Left cardiac atrium (tissue), 4 donors: ENCODE data around the gene KCNH6. TPM values are rescaled to one million over a fixed set of nuclear protein-coding genes. Genes with fewer than 3 reads are reported as not detected.
A peak's percentile ranks its signal among the peaks of the same experiment; 100 is the strongest.

Experiments
- ATAC-seq, 2 donors: fragments of 200-7000 bp; cut with Tn5 transposase; one replicate each; pipeline ENCODE4 v1.9.1; 2020; ENCODE audit warnings: mild to moderate bottlenecking in 2 of 2, moderate library complexity in 2 of 2
- DNase-seq: peaks from one replicate; pipeline ENCODE4 v3.0.0-alpha.2; 2020
- intact Hi-C, 2 donors: fragments of 100-400 bp; cut with DNase I; formaldehyde crosslinking; loops; one replicate each; pipeline versions ENCODE4 v1.14.1 to v1.15.1; 2022 to 2023
- long read RNA-seq: library from polyadenylated mRNA; unstranded; transcript quantifications from one replicate; pipeline ENCODE4 v2.0.0, GENCODE V29; 2021
- total RNA-seq, 2 donors: library from RNA; stranded (reverse); fragmentation: NEBNext Ultra II Directional; extraction: Animal tissue kit (Norgen Biotek cat#: 25700); gene quantifications; one replicate each; pipeline ENCODE4 v1.2.1, GENCODE V29; 2021
- donor health status: DM: no; HTN: yes; CAD: no.
- donor health status: DM: no; HTN: yes; CAD: no; lungs with severe emphysema.
- donor health status: DM: yes; HTN: yes; CAD: no.
- donor health status: Dilated cardiomyopathy.

KCNH6 gene, protein sequence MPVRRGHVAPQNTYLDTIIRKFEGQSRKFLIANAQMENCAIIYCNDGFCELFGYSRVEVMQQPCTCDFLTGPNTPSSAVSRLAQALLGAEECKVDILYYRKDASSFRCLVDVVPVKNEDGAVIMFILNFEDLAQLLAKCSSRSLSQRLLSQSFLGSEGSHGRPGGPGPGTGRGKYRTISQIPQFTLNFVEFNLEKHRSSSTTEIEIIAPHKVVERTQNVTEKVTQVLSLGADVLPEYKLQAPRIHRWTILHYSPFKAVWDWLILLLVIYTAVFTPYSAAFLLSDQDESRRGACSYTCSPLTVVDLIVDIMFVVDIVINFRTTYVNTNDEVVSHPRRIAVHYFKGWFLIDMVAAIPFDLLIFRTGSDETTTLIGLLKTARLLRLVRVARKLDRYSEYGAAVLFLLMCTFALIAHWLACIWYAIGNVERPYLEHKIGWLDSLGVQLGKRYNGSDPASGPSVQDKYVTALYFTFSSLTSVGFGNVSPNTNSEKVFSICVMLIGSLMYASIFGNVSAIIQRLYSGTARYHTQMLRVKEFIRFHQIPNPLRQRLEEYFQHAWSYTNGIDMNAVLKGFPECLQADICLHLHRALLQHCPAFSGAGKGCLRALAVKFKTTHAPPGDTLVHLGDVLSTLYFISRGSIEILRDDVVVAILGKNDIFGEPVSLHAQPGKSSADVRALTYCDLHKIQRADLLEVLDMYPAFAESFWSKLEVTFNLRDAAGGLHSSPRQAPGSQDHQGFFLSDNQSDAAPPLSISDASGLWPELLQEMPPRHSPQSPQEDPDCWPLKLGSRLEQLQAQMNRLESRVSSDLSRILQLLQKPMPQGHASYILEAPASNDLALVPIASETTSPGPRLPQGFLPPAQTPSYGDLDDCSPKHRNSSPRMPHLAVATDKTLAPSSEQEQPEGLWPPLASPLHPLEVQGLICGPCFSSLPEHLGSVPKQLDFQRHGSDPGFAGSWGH
- total RNA-seq, result not detected
- long read RNA-seq, result 0 reads

DNA sequence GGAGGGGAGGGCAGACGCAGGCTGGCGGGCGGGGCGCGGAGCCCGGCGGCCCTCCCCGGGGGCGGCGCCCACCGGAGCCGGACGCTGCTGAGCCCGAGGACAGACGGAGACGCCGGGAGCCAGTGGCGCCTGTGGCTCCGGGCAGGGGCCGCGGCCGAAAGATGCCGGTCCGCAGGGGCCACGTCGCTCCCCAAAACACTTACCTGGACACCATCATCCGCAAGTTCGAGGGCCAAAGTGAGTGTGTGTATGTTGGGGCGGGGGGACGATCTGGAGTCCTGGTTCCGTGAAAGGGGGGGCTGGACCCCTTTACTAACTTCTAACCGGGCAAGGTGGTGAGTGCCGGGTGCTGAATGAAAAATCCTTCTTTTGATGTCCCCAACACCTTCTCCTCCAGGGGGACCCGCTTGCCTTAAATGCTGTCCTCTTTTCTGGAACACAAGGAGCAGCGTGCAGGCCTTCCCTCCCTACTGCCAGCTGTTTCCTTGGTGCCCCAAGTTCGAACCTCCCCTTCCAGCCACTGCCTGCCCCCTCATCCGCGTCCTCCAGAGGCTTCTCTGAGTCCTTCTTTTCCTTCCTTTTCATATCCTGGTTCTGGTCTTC lies at the start of gene KCNH6:
KCNH6 (plus strand) TSS at position 106 of the 603 bp plus-strand sequence; CDS start at position 162, 56 bp downstream.
- ATAC-seq, result no peak
- intact Hi-C loops, result no loop called here
- DNase-seq, result no peak

DNA sequence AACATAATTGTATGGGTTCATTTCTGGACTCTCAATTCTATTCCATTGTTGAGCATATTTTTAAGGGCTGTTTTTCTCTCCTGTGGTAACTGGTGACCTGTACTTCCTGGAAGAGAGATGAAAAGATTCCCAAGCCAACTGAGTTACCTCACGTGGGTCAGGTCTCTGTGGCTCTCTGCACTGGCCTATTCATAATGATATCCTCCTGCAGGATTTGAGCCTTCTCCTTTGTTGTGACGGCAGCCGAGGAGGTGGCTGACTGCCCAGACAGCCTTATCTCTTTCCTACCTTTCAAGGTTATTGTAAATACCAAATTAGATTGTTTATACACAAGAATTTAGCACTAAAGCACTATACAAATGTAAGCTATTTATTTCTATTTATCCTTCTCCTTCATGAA lies 49.0 kb upstream of the KCNH6 start:
- DNase-seq, result no peak
- intact Hi-C loops, result no loop called here
- peak; percentile 27 to 33 for ATAC-seq

DNA sequence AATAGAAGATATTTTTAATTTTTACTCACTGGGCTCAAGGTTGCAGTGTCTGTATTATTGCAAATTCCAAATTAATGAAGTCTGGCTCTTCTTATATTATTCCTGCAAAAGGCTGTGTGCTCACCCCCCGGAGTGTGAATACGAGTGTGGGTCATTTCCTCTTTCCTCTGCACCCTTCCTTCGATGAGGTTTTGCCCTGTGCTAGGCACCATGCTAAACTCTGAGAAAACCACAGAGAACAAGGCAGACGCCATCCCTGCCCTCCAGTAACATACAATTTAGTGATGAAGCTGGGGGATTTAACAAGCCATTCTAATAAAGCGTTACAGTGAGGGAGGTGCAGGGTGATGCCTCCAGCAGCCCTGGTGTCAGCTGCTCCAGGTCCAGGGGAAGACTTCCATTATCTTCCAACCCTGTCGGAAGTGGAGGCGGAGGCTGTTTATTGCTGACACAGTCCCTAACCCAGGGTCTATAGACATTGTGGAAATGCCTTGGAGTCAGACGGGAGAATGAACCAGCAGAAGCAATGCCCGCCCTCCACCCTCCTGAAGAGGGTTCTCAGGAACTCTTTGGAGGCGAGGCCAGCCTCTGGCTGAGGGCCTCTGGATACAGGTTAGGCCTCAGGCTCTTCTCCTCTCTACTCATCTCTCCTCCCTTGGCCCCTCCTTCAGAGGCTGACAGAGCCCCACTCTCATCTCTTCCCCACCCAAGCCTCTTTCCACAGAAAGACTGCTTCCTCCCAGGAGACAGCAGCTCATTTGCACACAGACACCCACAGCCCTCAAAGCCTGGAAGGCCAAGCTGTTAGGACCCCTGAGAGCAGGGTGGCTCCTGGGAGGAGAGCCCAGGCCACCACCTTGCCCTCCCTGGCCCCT lies 48.3 kb upstream of the KCNH6 start:
- intact Hi-C loops, result loop anchor here in 1 of 2 donors (5.0 kb wide), 1 partner anchor 48 kb away; no protein-coding TSS in a partner anchor
- DNase-seq, result no peak
- ATAC-seq, result no peak

DNA sequence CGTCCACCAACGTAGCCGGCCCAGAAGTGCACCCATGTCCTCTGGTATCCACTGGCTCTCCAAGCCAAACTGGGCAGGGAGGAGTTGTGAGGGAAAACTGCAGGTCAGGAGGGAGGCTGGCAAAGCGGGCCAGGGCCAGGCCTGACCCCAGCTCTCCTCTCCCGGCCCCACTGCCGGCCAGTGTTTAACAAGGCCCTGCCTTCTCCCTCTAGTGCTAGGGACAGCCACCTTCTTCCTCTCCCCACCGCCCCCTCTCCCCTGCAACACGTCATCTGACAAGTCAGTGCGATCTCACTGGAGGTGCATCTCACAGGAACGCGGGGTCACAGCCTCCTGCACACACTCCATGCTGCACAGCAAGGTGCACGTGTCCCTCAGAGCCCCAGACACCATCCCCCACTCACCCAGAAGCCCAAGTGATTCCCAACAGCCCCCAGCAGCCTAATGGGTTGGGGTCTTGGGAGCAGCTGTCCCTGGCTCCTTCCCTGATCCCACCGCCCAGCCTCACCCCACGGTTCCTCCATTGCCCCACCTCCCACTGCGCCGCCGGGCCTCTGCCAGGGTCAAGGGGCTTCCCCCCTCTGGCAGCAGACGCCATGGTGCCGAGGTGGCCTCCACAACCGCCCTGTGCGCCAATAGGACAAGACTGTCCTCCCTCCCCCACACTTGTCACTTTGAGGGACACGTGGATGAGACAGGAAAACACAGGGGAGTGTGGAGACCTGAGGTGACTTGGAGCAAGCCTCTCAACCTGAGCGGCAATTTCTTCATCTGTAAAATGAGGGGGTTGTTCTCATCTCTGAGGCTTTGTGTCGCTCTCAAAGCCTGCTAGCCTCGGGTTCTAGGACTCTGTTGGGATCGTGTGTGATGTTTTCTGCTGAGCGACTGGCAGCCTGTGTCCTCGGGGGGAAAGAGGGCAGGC lies 47.4 kb upstream of the KCNH6 start:
- no peak for ATAC-seq
- DNase-seq, result no peak
- intact Hi-C loops, result loop anchor here in 1 of 2 donors (5.0 kb wide), 1 partner anchor 48 kb away; no protein-coding TSS in a partner anchor

DNA sequence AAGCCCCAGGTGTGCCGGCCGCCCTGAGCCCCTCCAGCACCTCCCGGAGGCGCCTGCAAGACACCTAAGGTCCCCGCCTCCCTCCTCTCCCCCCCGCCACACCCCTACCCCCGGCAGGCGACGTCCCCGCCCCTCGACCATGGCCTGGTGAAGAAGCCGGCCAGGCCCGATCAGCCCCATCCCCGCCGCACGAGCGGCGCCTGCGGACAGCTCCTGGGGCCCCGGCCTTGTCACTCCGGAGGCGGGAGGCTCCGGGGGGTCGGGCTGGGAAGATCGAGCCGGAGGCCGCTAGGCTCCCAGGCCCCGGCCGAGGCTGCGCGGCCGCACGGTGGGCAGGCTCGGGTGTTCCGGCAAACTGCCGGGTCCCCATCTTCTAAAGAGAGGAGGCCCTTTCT lies 46.7 kb upstream of the KCNH6 start:
- peak; percentile 28 to 34 for ATAC-seq
- intact Hi-C loops, result loop anchor here in 1 of 2 donors (5.0 kb wide), 1 partner anchor 49 kb away; no protein-coding TSS in a partner anchor
- DNase-seq, result no peak

DNA sequence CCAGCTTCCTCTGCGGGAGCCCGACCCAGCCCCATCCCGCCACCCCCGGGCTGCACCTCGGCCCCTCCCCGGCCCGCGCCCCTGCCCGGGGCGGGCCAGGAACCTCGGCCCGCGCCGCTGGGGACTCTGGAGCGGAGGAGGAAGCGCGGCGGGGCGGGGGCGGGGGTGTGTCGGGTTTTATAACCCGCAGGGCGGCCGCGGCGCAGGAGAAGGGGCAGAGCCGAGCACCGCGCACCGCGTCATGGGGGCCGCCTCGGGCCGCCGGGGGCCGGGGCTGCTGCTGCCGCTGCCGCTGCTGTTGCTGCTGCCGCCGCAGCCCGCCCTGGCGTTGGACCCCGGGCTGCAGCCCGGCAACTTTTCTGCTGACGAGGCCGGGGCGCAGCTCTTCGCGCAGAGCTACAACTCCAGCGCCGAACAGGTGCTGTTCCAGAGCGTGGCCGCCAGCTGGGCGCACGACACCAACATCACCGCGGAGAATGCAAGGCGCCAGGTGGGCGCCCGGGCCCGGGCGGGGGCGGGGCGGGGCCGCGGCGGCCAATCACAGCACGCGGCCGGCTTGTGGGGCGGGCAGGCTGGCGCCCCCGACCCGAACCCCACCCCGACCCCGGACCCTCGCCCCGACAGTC lies 46.2 kb upstream of the KCNH6 start, which contains the start of gene ACE:
ACE (plus strand) TSS at position 208 of the 626 bp plus-strand sequence; CDS start at position 242, 34 bp downstream.
- ATAC-seq (peak; percentile 27 to 53), DNase-seq (no peak)
- intact Hi-C loops, result loop anchor here in 1 of 2 donors (5.0 kb wide), 1 partner anchor 50 kb away; no protein-coding TSS in a partner anchor

DNA sequence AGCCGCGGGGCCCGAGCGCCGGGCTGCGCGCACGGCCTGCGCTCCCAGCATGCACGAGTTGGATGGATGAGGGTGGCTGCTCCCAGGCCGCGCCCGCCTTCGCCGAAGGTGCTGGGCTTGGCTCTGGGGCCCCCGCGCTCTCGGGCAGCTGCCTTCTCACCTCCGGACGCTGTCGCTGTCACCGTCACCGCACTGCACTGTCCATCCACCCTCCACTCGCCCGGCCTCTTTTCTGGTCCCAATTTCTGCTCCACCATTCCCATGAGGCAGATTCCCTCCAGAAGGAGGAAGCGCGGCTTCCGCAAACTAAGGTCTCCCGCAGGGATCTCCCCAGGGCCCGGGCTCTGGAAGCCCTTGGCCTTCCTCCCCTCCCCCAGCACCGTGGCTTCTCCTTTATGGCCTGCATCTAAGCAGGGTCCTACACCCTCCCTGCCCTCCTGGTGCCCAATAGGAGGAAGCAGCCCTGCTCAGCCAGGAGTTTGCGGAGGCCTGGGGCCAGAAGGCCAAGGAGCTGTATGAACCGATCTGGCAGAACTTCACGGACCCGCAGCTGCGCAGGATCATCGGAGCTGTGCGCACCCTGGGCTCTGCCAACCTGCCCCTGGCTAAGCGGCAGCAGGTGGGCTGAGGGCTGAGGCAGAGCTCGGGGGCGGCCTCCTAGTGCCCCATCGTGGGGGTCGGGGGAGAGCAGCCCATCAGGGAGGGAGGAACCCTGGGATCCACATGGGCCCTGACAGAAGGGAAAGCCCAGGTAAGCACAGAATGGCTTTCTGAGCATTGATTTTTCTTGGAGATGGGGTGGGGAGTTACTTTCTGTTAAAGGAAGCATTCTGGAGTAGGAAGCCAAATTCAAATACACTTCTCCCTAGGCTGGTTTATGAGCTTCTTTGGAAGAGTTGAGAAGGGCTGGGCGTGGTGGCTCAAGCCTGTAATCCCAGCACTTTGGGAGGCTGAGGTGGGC lies 45.4 kb upstream of the KCNH6 start:
- DNase-seq (no peak), ATAC-seq (peak in 1 of 2 donors; percentile 0)
- intact Hi-C loops, result loop anchor here in 1 of 2 donors (5.0 kb wide), 1 partner anchor 50 kb away; no protein-coding TSS in a partner anchor

DNA sequence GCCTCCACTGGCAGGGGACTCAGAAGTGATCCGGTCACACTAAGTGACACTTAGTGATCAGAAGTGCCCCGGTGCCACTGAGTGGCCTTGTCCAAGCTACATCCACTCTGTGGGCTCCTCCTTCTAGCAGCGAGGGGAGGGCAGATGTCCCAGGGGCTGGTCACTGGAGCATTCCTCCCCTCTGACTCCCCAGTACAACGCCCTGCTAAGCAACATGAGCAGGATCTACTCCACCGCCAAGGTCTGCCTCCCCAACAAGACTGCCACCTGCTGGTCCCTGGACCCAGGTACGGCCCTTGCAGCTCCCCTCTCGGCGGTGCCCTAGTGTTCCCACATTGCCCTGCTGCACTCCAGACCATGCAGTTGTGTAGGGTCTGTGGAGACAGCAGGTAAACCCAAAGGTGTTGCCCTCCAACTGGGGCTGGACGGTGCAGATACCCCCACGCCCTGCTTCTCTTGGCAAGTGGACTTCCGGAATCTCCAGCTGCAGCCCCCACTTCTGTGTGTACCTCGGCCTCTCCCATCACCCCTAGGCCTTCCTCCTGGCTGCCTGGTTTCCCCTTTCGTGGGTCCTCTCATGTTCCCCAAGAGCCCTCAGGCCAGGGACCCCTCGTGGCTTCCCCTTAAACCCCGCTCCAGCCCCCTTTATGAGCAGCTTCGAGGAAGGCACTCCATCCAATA lies 44.2 kb upstream of the KCNH6 start:
- peak; percentile 70 to 84 for ATAC-seq
- intact Hi-C loops, result loop anchor here (1.0 to 5.0 kb wide), 2 partner anchors 52 to 54 kb away; no protein-coding TSS in a partner anchor
- peak; percentile 83 for DNase-seq

DNA sequence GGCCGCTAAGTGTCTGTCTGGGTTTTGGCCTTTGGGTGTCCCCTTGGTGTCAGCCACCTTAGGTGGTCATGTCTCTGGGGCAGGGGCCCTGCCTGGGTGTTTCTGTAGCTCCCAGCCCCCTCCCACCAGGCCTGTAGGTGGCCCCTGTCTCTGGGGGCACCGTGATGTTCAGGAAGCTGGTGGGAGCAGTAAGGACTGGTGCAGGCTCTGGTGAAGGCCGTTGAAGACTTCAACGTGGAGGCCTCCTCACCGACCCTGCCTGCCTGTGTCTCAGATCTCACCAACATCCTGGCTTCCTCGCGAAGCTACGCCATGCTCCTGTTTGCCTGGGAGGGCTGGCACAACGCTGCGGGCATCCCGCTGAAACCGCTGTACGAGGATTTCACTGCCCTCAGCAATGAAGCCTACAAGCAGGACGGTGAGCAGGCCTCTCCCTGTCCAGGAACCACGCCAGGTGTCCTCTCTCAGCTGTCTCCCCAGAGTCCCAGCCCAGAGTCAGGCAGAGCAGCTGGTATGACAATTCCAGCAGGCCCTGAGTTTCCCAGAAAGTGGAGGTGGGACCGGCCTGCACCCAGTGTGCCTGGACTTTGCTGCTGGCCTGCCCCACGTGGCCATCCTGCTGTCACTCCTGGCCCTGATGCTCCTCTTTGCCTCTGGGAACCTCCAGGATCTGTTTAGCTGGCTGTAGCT lies 43.5 kb upstream of the KCNH6 start:
- intact Hi-C loops, result loop anchor here (1.0 to 5.0 kb wide), 2 partner anchors 52 to 54 kb away; no protein-coding TSS in a partner anchor
- DNase-seq (no peak), ATAC-seq (no peak)

DNA sequence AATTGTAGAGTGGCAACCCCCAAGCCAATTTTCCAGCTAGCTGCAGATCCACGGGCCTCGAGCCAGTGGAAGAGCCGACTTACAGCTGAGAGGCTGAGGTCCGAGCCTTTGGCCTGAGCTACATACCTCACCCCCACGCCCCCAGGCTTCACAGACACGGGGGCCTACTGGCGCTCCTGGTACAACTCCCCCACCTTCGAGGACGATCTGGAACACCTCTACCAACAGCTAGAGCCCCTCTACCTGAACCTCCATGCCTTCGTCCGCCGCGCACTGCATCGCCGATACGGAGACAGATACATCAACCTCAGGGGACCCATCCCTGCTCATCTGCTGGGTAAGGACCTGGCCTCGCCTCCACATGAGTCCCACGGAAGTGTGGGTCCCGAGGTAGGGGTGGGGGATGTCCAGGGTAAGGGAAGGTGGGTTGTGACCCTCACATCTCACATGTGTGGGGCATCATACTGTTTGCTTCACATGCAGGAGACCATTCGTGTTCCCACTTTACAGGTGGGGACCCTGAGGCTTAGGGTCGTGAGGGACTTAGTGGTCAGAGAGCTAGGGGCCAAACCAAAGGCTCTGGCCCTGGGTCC lies 42.9 kb upstream of the KCNH6 start:
- intact Hi-C loops, result no loop called here
- DNase-seq, result no peak

DNA sequence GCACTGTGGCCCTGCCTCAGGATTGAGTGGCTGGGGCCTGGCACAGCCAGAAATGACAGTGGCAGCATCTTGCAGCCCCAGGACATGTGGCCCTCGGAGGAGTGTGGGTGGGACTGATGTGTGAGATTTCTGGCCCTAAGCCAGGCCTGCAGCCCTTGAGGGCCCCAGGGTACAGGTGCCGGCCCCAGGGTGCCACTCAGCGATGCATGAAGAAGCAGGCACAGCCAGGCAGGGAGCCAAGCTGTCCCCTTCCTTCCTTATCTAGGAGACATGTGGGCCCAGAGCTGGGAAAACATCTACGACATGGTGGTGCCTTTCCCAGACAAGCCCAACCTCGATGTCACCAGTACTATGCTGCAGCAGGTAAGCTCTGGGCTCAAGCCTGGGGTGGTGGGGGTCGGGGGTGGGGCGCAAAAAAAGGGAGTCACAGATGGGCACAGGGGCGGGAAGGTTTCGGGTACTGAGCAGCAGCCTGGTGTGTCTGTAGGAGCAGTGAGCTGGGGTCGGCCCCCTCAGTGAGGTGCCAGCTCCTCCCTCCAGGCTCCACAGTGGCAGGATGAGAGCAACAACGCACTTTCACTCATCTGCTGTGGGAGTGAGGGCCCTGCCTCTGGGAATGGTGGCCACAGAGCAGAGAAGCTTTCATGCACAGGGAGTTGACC lies 42.2 kb upstream of the KCNH6 start:
- DNase-seq, result no peak
- intact Hi-C loops, result no loop called here
- ATAC-seq, result no peak

More for the DNA sequence above, 42.9 kb upstream of the KCNH6 start:
- ATAC-seq, result no peak

DNA sequence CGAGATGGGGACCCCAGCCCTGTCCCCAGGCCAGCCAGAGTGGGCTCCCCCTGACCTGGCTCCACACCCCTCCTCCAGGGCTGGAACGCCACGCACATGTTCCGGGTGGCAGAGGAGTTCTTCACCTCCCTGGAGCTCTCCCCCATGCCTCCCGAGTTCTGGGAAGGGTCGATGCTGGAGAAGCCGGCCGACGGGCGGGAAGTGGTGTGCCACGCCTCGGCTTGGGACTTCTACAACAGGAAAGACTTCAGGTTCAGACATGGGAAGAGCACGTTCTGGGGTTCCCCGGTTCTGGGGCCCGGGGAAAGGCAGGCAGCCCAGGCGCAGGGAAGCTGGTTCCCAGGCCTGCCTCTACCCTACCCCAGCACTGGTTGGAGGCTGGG lies 41.7 kb upstream of the KCNH6 start:
- DNase-seq, result no peak
- no peak for ATAC-seq
- intact Hi-C loops, result no loop called here

DNA sequence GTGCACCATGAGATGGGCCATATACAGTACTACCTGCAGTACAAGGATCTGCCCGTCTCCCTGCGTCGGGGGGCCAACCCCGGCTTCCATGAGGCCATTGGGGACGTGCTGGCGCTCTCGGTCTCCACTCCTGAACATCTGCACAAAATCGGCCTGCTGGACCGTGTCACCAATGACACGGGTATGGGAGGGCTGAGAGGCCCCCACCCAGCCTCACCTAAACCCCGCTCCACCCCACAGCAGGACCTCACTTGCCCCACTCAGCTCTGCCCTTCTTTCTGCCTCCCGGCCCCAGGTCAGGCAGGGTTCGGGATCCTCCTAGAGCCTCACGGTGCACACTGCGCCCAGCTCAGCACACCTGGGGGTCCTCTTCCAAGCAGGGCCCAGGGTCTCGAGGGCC lies 40.6 kb upstream of the KCNH6 start:
- ATAC-seq (no peak), DNase-seq (no peak)
- intact Hi-C loops, result no loop called here
